PFSK-1 (cell line): ENCODE results near the gene RNF169.

Experiments
- FOXP2 ChIP-seq: optimal IDR thresholded peaks from 2 replicates; pipeline ENCODE3; 2011; ENCODE audit warnings: borderline replicate concordance, control low read depth, inconsistent platforms; ENCODE audit not compliant: insufficient read depth; ENCODE audit errors: extremely low read length, extremely low read depth
- POLR2AphosphoS5 ChIP-seq: IDR thresholded peaks from 2 replicates; pipeline ENCODE4 v1.6.1; 2012; ENCODE audit warnings: low read depth, mild to moderate bottlenecking, control low read depth, low read length, moderate library complexity
- SIN3A ChIP-seq: IDR thresholded peaks from 2 replicates; pipeline ENCODE4 v1.6.1; 2012; ENCODE audit warnings: mild to moderate bottlenecking, low read length, moderate library complexity, borderline replicate concordance; ENCODE audit not compliant: insufficient read depth
- TAF1 ChIP-seq: IDR thresholded peaks from 2 replicates; pipeline ENCODE4 v1.6.1; 2012; ENCODE audit warnings: low read length, control low read depth, borderline replicate concordance; ENCODE audit not compliant: insufficient read depth
- TF ChIP-seq, protein P1 (sequence below), 2 experiments: IDR thresholded peaks; 2 replicates each; pipeline versions ENCODE4 v1.6.1 to v1.8.0; 2011 to 2012; ENCODE audit warnings: low read depth in 2 of 2, low read length in 2 of 2, control low read depth in 1 of 2, inconsistent platforms in 1 of 2, mild to moderate bottlenecking in 1 of 2, moderate library complexity in 1 of 2; ENCODE audit not compliant: insufficient read depth in 1 of 2

Gene RNF169

GRCh38 chr11:74703211-74703610 lies 45.4 kb upstream of the RNF169 start:
- TF ChIP-seq TAF1 (no peak), POLR2AphosphoS5 (no peak), SIN3A (no peak), FOXP2 (no peak)
- TF ChIP-seq, protein P1, sequence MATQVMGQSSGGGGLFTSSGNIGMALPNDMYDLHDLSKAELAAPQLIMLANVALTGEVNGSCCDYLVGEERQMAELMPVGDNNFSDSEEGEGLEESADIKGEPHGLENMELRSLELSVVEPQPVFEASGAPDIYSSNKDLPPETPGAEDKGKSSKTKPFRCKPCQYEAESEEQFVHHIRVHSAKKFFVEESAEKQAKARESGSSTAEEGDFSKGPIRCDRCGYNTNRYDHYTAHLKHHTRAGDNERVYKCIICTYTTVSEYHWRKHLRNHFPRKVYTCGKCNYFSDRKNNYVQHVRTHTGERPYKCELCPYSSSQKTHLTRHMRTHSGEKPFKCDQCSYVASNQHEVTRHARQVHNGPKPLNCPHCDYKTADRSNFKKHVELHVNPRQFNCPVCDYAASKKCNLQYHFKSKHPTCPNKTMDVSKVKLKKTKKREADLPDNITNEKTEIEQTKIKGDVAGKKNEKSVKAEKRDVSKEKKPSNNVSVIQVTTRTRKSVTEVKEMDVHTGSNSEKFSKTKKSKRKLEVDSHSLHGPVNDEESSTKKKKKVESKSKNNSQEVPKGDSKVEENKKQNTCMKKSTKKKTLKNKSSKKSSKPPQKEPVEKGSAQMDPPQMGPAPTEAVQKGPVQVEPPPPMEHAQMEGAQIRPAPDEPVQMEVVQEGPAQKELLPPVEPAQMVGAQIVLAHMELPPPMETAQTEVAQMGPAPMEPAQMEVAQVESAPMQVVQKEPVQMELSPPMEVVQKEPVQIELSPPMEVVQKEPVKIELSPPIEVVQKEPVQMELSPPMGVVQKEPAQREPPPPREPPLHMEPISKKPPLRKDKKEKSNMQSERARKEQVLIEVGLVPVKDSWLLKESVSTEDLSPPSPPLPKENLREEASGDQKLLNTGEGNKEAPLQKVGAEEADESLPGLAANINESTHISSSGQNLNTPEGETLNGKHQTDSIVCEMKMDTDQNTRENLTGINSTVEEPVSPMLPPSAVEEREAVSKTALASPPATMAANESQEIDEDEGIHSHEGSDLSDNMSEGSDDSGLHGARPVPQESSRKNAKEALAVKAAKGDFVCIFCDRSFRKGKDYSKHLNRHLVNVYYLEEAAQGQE (IDR thresholded peaks at IDR 0.05; ENCODE audit: insufficient read depth in 1 of 2, low read depth in 2 of 2, low read length in 2 of 2) = no peak

- TF ChIP-seq POLR2AphosphoS5 (no peak), TAF1 (no peak), SIN3A (no peak), FOXP2 (no peak)
- TF ChIP-seq, protein P1 (IDR thresholded peaks at IDR 0.05; ENCODE audit: insufficient read depth in 1 of 2, low read depth in 2 of 2, low read length in 2 of 2) = no peak
Observed at GRCh38 chr11:74707182-74707581, 41.5 kb upstream of the RNF169 start.

DNA sequence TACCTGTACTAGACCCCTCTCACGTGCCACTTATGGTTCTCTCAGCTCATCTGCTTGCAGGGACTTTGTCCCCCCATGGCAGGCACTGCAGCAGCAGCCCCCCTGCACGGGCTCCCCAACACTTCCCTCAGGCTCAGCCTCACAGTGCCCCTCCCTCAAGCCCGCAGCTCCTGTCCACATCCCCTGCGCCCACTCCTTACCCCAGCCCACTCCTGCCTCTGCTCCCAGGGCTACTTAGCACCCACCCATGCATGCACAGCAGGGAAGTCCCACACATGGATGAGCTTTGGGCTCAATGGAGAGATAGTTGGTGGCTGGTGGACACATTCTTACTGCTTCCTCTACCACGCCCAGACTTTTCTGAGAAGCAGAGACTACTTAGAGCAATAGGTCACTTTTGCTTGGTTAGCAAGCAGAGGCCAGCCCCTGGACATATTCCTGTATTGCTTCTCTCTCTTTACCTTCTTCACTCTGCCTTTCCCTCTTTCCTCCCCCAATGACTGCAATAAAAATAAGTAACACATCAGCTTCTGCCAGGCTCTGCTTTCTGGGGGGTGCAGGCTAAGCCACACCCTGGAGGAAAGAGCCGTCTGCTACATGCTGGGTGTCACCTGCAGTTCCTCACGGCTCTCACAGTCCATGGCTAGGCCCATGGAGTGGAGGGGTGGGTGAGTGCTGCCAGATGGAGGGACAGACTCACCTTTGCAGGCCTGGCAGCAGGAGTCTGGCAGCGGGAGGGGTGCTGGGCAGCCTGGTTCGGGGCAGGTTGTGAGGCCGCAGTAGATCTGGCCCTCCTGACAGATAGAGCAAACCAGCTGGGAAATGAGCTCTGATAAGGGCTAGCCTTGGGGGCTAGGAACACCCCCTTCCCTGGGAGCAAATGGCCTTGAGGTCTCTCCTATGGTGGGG lies 40.8 kb upstream of the RNF169 start:
- TF ChIP-seq, protein P1 (IDR thresholded peaks at IDR 0.05; ENCODE audit: insufficient read depth in 1 of 2, low read depth in 2 of 2, low read length in 2 of 2) = no peak
- TF ChIP-seq FOXP2 (no peak), SIN3A (no peak), POLR2AphosphoS5 (no peak), TAF1 (no peak)

DNA sequence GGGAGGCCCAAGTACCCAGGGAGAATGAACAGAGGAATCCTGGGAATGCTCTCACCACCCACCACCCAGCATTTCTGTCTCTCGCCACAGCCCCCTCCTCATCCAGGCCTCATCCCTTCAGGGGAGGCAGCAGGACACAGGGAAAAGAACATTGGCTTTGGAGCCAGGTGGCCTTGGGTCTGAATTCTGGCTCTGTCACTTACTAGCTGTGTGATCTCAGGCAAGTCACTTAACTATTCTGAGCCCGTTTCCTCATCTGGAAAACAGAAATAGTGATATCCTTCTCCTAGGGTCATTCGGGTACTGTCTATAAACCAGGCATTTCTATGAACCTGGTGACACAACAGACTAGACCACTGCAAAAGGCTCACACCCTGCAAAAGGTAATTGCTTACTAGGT lies 39.5 kb upstream of the RNF169 start:
- TF ChIP-seq, protein P1 (IDR thresholded peaks at IDR 0.05; ENCODE audit: insufficient read depth in 1 of 2, low read depth in 2 of 2, low read length in 2 of 2) = no peak
- TF ChIP-seq POLR2AphosphoS5 = no peak
- no peak for TF ChIP-seq TAF1
- no peak for TF ChIP-seq FOXP2
- TF ChIP-seq SIN3A = no peak
